WTC11 (cell line): ENCODE data around the gene SLC25A40. TPM values are rescaled to one million over a fixed set of nuclear protein-coding genes. Genes with fewer than 3 reads are reported as not detected.

Experiments used
- ATAC-seq: fragments of 200-7000 bp; cut with Tn5 transposase; 2 replicates; pipeline ENCODE4 v1.10.0; 2021; ENCODE audit warnings: mild to moderate bottlenecking, moderate library complexity
- CTCF ChIA-PET: fragments of 300-600 bp; sonication (Branson Sonifier 250); formaldehyde crosslinking; loops from one replicate; lab custom pipeline; 2021; ENCODE audit warnings: antibody characterized with exemption; lab: Charles Lee
- POLR2A ChIA-PET: fragments of 350-600 bp; sonication (Branson Sonifier 250); formaldehyde crosslinking; loops from one replicate; lab custom pipeline; 2021; ENCODE audit warnings: antibody characterized with exemption; lab: Charles Lee
- DNase-seq: peaks from one replicate; pipeline ENCODE4 v3.0.0; 2021; ENCODE audit warnings: low spot score
- H3K27ac Mint-ChIP-seq: 2 replicates; pipeline ENCODE4 v1.8.0; 2021; ENCODE audit warnings: mixed read lengths
- H3K27me3 Mint-ChIP-seq: 2 replicates; pipeline ENCODE4 v1.8.0; 2021; ENCODE audit warnings: low read depth, mild to moderate bottlenecking, moderate library complexity, mixed read lengths
- H3K36me3 Mint-ChIP-seq: 2 replicates; pipeline ENCODE4 v1.8.0; 2021; ENCODE audit warnings: mixed read lengths
- H3K4me1 Mint-ChIP-seq: 2 replicates; pipeline ENCODE4 v1.8.0; 2022; ENCODE audit warnings: mixed read lengths
- H3K4me3 Mint-ChIP-seq: 2 replicates; pipeline ENCODE4 v1.8.0; 2021; ENCODE audit warnings: mild to moderate bottlenecking, moderate library complexity, mixed read lengths
- H3K9me3 Mint-ChIP-seq: 2 replicates; pipeline ENCODE4 v1.8.0; 2021; ENCODE audit warnings: mixed read lengths
- AR ChIP-seq: fragments of 250-450 bp; sonication (Bioruptor Pico); IDR thresholded peaks from 2 replicates; pipeline ENCODE4 v1.9.0; 2021; ENCODE audit warnings: mild to moderate bottlenecking
- CREB1 ChIP-seq: sonication (generic); formaldehyde crosslinking; IDR thresholded peaks from 2 replicates; pipeline ENCODE4 v1.8.0; 2023; ENCODE audit warnings: mild to moderate bottlenecking, missing genetic modification reagents
- E2F4 ChIP-seq: sonication (generic); formaldehyde crosslinking; IDR thresholded peaks from 2 replicates; pipeline ENCODE4 v1.8.1; 2022; ENCODE audit warnings: low read depth, mild to moderate bottlenecking, moderate library complexity, missing genetic modification reagents, borderline replicate concordance
- ETV6 ChIP-seq: sonication (generic); formaldehyde crosslinking; IDR thresholded peaks from 2 replicates; pipeline ENCODE4 v1.8.1; 2022; ENCODE audit warnings: mild to moderate bottlenecking, missing genetic modification reagents
- FOXK1 ChIP-seq: sonication (generic); formaldehyde crosslinking; IDR thresholded peaks from 2 replicates; pipeline ENCODE4 v1.8.0; 2022; ENCODE audit warnings: mild to moderate bottlenecking, moderate library complexity, missing genetic modification reagents
- FOXP4 ChIP-seq: sonication (generic); formaldehyde crosslinking; IDR thresholded peaks from 2 replicates; pipeline ENCODE4 v1.8.0; 2022; ENCODE audit warnings: mild to moderate bottlenecking, missing genetic modification reagents
- GABPB1 ChIP-seq: sonication (generic); formaldehyde crosslinking; IDR thresholded peaks from 2 replicates; pipeline ENCODE4 v1.8.1; 2023; ENCODE audit warnings: mild to moderate bottlenecking, missing genetic modification reagents
- GTF2I ChIP-seq: fragments of 250-450 bp; sonication (Bioruptor Pico); conservative IDR thresholded peaks from 2 replicates; pipeline ENCODE4 v1.4.0; 2021; ENCODE audit warnings: mild to moderate bottlenecking
- IRF2 ChIP-seq: sonication (generic); formaldehyde crosslinking; IDR thresholded peaks from 2 replicates; pipeline ENCODE4 v1.8.0; 2022; ENCODE audit warnings: low read depth, missing genetic modification reagents, borderline replicate concordance
- NFATC4 ChIP-seq: fragments of 250-450 bp; sonication (Bioruptor Pico); IDR thresholded peaks from 2 replicates; pipeline ENCODE4 v1.9.0; 2021; ENCODE audit warnings: mild to moderate bottlenecking
- NFE2L1 ChIP-seq: sonication (generic); formaldehyde crosslinking; IDR thresholded peaks from 2 replicates; pipeline ENCODE4 v1.8.1; 2023; ENCODE audit warnings: missing genetic modification reagents
- OVOL2 ChIP-seq: fragments of 250-450 bp; sonication (Bioruptor Pico); IDR thresholded peaks from 2 replicates; pipeline ENCODE4 v1.9.0; 2021; ENCODE audit warnings: mild to moderate bottlenecking, borderline replicate concordance
- SMAD3 ChIP-seq: sonication (generic); formaldehyde crosslinking; IDR thresholded peaks from 2 replicates; pipeline ENCODE4 v1.8.0; 2022; ENCODE audit warnings: missing genetic modification reagents, mild to moderate bottlenecking, borderline replicate concordance
- TEAD1 ChIP-seq: sonication (generic); formaldehyde crosslinking; IDR thresholded peaks from 2 replicates; pipeline ENCODE4 v1.8.0; 2022; ENCODE audit warnings: mild to moderate bottlenecking, missing genetic modification reagents
- ZBTB21 ChIP-seq: sonication (generic); formaldehyde crosslinking; IDR thresholded peaks from 2 replicates; pipeline ENCODE4 v1.8.1; 2023; ENCODE audit warnings: mild to moderate bottlenecking, missing genetic modification reagents, borderline replicate concordance
- ZNF138 ChIP-seq: sonication (generic); formaldehyde crosslinking; conservative IDR thresholded peaks from 2 replicates; pipeline ENCODE4 v1.8.1; 2022; ENCODE audit warnings: mild to moderate bottlenecking, moderate library complexity, missing genetic modification reagents
- ZNF512 ChIP-seq: sonication (generic); formaldehyde crosslinking; IDR thresholded peaks from 2 replicates; pipeline ENCODE4 v1.8.1; 2022; ENCODE audit warnings: missing genetic modification reagents, borderline replicate concordance
- ZNF532 ChIP-seq: fragments of 250-450 bp; sonication (Bioruptor Pico); IDR thresholded peaks from 2 replicates; pipeline ENCODE4 v1.9.0; 2021; ENCODE audit warnings: mild to moderate bottlenecking, borderline replicate concordance
- ZNF671 ChIP-seq: fragments of 250-450 bp; sonication (Bioruptor Pico); IDR thresholded peaks from 2 replicates; pipeline ENCODE4 v1.8.0; 2021; ENCODE audit warnings: mild to moderate bottlenecking
- ZSCAN18 ChIP-seq: fragments of 250-450 bp; sonication (Bioruptor Pico); IDR thresholded peaks from 2 replicates; pipeline ENCODE4 v2.1.2; 2022; ENCODE audit warnings: mild to moderate bottlenecking, moderate library complexity
- total RNA-seq: library from RNA; stranded (reverse); gene quantifications from 3 replicates; pipeline ENCODE4 v1.2.3, GENCODE V29; 2021
- TF ChIP-seq, protein P1 (sequence below): sonication (generic); formaldehyde crosslinking; IDR thresholded peaks from 2 replicates; pipeline ENCODE4 v1.8.0; 2022; ENCODE audit warnings: mild to moderate bottlenecking, missing genetic modification reagents

Gene SLC25A40
- total RNA-seq, 1 experiment from 2014 or later, result 18.1 TPM

GRCh38 chr7:87818336-87818735, 57.8 kb downstream of the SLC25A40 start (continued):
- TF ChIP-seq AR (CRISPR knock-in tag) (no peak), GABPB1 (CRISPR knock-in tag) (no peak), ZNF512 (no peak), CREB1 (no peak)
- TF ChIP-seq, protein P1, sequence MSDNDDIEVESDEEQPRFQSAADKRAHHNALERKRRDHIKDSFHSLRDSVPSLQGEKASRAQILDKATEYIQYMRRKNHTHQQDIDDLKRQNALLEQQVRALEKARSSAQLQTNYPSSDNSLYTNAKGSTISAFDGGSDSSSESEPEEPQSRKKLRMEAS (CRISPR knock-in tag), result no peak
- TF ChIP-seq, all 79 proteins: peak for 0

- DNase-seq (no peak), ATAC-seq (no peak)
- no peak overlapping the region for H3K4me3 Mint-ChIP-seq
- no peaks in the 10 kb centered on the region for H3K36me3 Mint-ChIP-seq
- POLR2A ChIA-PET, result no interaction called here
- no peak overlapping the region; the same call in 1 of the 2 replicates for H3K27ac Mint-ChIP-seq
- TF ChIP-seq ZSCAN18 (CRISPR knock-in tag) (no peak), GTF2I (no peak), OVOL2 (no peak), NFATC4 (no peak), ZBTB21 (CRISPR knock-in tag) (no peak), CREB1 (no peak), FOXK1 (CRISPR knock-in tag) (no peak)
- TF ChIP-seq, protein P1 (CRISPR knock-in tag), result no peak
- H3K9me3 Mint-ChIP-seq, result no peaks in the 10 kb centered on the region; the same call in 1 of the 2 replicates
- CTCF ChIA-PET, result no interaction called here
- peaks cover 16% of the 10 kb centered on the region for H3K4me1 Mint-ChIP-seq
- peaks cover 2% of the 10 kb centered on the region; the same call in 1 of the 2 replicates for H3K27me3 Mint-ChIP-seq
These were observed 59.8 kb downstream of the SLC25A40 start for GRCh38 chr7:87816389-87816788.

- ChIA-PET CTCF (interaction anchor here (1.3 kb wide), 1 partner anchor 13 kb away, joined by 9 read pairs; no protein-coding TSS in a partner anchor), POLR2A (no interaction called here)
- Mint-ChIP-seq H3K9me3 (no peaks in the 10 kb centered on the region), H3K27me3 (no peaks in the 10 kb centered on the region), H3K4me3 (no peak overlapping the region), H3K27ac (peak overlapping the region; percentile 49; the same call in 1 of the 2 replicates), H3K36me3 (no peaks in the 10 kb centered on the region), H3K4me1 (peaks cover 11% of the 10 kb centered on the region)
- no peak for DNase-seq
- ATAC-seq, result no peak
- TF ChIP-seq NFE2L1 (CRISPR knock-in tag) (no peak), FOXP4 (CRISPR knock-in tag) (no peak), E2F4 (CRISPR knock-in tag) (no peak), IRF2 (CRISPR knock-in tag) (no peak), SMAD3 (CRISPR knock-in tag) (no peak), ZNF671 (no peak), ZNF138 (CRISPR knock-in tag) (no peak), ZNF532 (no peak), TEAD1 (CRISPR knock-in tag) (no peak), ETV6 (CRISPR knock-in tag) (no peak), FOXK1 (CRISPR knock-in tag) (no peak)
These were observed 65.4 kb downstream of the SLC25A40 start for GRCh38 chr7:87810726-87811125.
